Dermis lymphatic vessel endothelial cell (primary cell): Measurements from ENCODE around the gene NLGN2. TPM values are rescaled to one million over a fixed set of nuclear protein-coding genes. Genes with fewer than 3 reads are reported as not detected.

Experiments
- total RNA-seq: library from RNA; depleted of rRNA; stranded (reverse); fragments of >200 nt; gene quantifications from 2 replicates; pipeline ENCODE4 v1.2.1, GENCODE V29; 2014

The NLGN2 gene
- total RNA-seq: 1.2 and 1.3 TPM in 2 replicates

GRCh38 chr17:7407485-7408251, at the start of gene NLGN2:
Gene NLGN2, plus strand, starts transcription at chr17:7407845. Its CDS starts 411 bp downstream, at chr17:7408256.

GRCh38 chr17:7380855-7381683, 26.6 kb upstream of the NLGN2 start, which contains the start of gene TNK1:
Gene TNK1, plus strand, starts transcription at chr17:7381089. Its CDS starts 1,838 bp downstream, at chr17:7382927.

GRCh38 chr17:7394452-7395191, 13.0 kb upstream of the NLGN2 start, which contains the start of gene PLSCR3:
Gene PLSCR3, minus strand, starts transcription at chr17:7394525. Its CDS starts 415 bp downstream, at chr17:7394110.

GRCh38 chr17:7403977-7404736, 3.5 kb upstream of the NLGN2 start, which contains the start of gene TMEM256:
Gene TMEM256, minus strand, starts transcription at chr17:7404097. Its CDS starts 13 bp downstream, at chr17:7404084.

GRCh38 chr17:7419819-7420610, 12.4 kb downstream of the NLGN2 start, which contains the start of gene SPEM1:
Gene SPEM1, plus strand, starts transcription at chr17:7420324. Its CDS starts 61 bp downstream, at chr17:7420385.

GRCh38 chr17:7425316-7425715, 17.7 kb downstream of the NLGN2 start, which contains the start of gene SPEM2:
Gene SPEM2, plus strand, starts transcription at chr17:7425616. Its CDS starts 73 bp downstream, at chr17:7425689.

GRCh38 chr17:7428557-7428956, 20.9 kb downstream of the NLGN2 start, which contains the start of gene SPEM3:
Gene SPEM3, plus strand, starts transcription at chr17:7428857. Its CDS starts 46 bp downstream, at chr17:7428903.

GRCh38 chr17:7439462-7440112, 31.9 kb downstream of the NLGN2 start, which contains the start of gene FGF11:
Gene FGF11, plus strand, starts transcription at chr17:7439512. Its CDS starts 109 bp downstream, at chr17:7439621.

GRCh38 chr17:7444682-7445618, 37.3 kb downstream of the NLGN2 start, which contains the start of gene CHRNB1:
Gene CHRNB1, plus strand, starts transcription at chr17:7445061. Its CDS starts 67 bp downstream, at chr17:7445128.

Other genes starting within 250 kb of the NLGN2 start
- gene ASGR1, start 228.5 kb upstream of the NLGN2 start, total RNA-seq: 26.4 and 28.8 TPM in 2 replicates
- gene DLG4, start 188.0 kb upstream of the NLGN2 start, total RNA-seq: 7.0 and 7.2 TPM in 2 replicates
- 194 and 227 TPM in 2 replicates for gene ACADVL, start 187.9 kb upstream of the NLGN2 start, total RNA-seq
- 28.4 and 28.5 TPM in 2 replicates for gene DVL2, start 173.3 kb upstream of the NLGN2 start, total RNA-seq
- 38.6 and 39.7 TPM in 2 replicates for gene PHF23, start 168.4 kb upstream of the NLGN2 start, total RNA-seq
- gene GABARAP, start 165.4 kb upstream of the NLGN2 start, total RNA-seq: 131 and 147 TPM in 2 replicates
- gene CTDNEP1, start 156.1 kb upstream of the NLGN2 start, total RNA-seq: 23.2 and 25.1 TPM in 2 replicates
- gene ELP5, start 155.6 kb upstream of the NLGN2 start, total RNA-seq: 31.9 and 36.9 TPM in 2 replicates
- gene CLDN7, start 145.4 kb upstream of the NLGN2 start, total RNA-seq: 0.76 and 1.5 TPM in 2 replicates
- gene SLC2A4, start 126.1 kb upstream of the NLGN2 start, total RNA-seq: 0.69 and 1.6 TPM in 2 replicates
- under 0.01 and 0.33 TPM in 2 replicates for gene YBX2, start 113.2 kb upstream of the NLGN2 start, total RNA-seq
- gene EIF5A, start 100.2 kb upstream of the NLGN2 start, total RNA-seq: 422 and 483 TPM in 2 replicates
- 25.7 and 28.0 TPM in 2 replicates for gene GPS2, start 92.5 kb upstream of the NLGN2 start, total RNA-seq
- 9.8 and 13.7 TPM in 2 replicates for gene NEURL4, start 78.5 kb upstream of the NLGN2 start, total RNA-seq
- gene ACAP1, start 71.3 kb upstream of the NLGN2 start, total RNA-seq: 0.43 TPM in 1 of 2 replicates, not detected in the other
- 2.1 and 2.8 TPM in 2 replicates for gene KCTD11, start 55.7 kb upstream of the NLGN2 start, total RNA-seq
- gene TMEM95, start 52.7 kb upstream of the NLGN2 start, total RNA-seq: not detected in 2 replicates
- 1.3 and 2.3 TPM in 2 replicates for gene TNK1, start 26.8 kb upstream of the NLGN2 start, total RNA-seq
- 15.1 and 15.6 TPM in 2 replicates for gene PLSCR3, start 13.3 kb upstream of the NLGN2 start, total RNA-seq
- gene TMEM256, start 3.7 kb upstream of the NLGN2 start, total RNA-seq: 144 and 158 TPM in 2 replicates
- not detected in 2 replicates for gene SPEM1, start 12.5 kb downstream of the NLGN2 start, total RNA-seq
- not detected in 2 replicates for gene SPEM2, start 17.8 kb downstream of the NLGN2 start, total RNA-seq
- not detected in 2 replicates for gene SPEM3, start 21.0 kb downstream of the NLGN2 start, total RNA-seq
- 7.6 and 9.8 TPM in 2 replicates for gene TMEM102, start 27.6 kb downstream of the NLGN2 start, total RNA-seq
- gene FGF11, start 31.7 kb downstream of the NLGN2 start, total RNA-seq: 0.17 and 0.22 TPM in 2 replicates
- 9.9 and 12.0 TPM in 2 replicates for gene CHRNB1, start 37.2 kb downstream of the NLGN2 start, total RNA-seq
- 8.9 and 9.1 TPM in 2 replicates for gene ZBTB4, start 71.8 kb downstream of the NLGN2 start, total RNA-seq
- not detected in 2 replicates for gene SLC35G6, start 73.6 kb downstream of the NLGN2 start, total RNA-seq
- gene POLR2A, start 76.5 kb downstream of the NLGN2 start, total RNA-seq: 68.2 and 79.4 TPM in 2 replicates
- gene TNFSF12, start 141.2 kb downstream of the NLGN2 start, total RNA-seq: 6.3 and 9.1 TPM in 2 replicates
- gene TNFSF13, start 150.9 kb downstream of the NLGN2 start, total RNA-seq: 0.22 and 0.34 TPM in 2 replicates
- 58.6 and 71.4 TPM in 2 replicates for gene SENP3, start 154.1 kb downstream of the NLGN2 start, total RNA-seq
- 0.52 and 0.87 TPM in 2 replicates for gene CD68, start 171.8 kb downstream of the NLGN2 start, total RNA-seq
- 63.9 and 69.2 TPM in 2 replicates for gene MPDU1, start 176.0 kb downstream of the NLGN2 start, total RNA-seq
- under 0.01 and 0.11 TPM in 2 replicates for gene SOX15, start 182.2 kb downstream of the NLGN2 start, total RNA-seq
- 30.0 and 33.2 TPM in 2 replicates for gene FXR2, start 207.1 kb downstream of the NLGN2 start, total RNA-seq
- gene SAT2, start 220.0 kb downstream of the NLGN2 start, total RNA-seq: 37.1 and 38.2 TPM in 2 replicates
- gene SHBG, start 222.3 kb downstream of the NLGN2 start, total RNA-seq: 0.11 and 0.26 TPM in 2 replicates
- not detected in 2 replicates for gene ATP1B2, start 243.1 kb downstream of the NLGN2 start, total RNA-seq